Mammary epithelial cell (primary cell): ENCODE data around the gene GFI1B.

Experiments used
- CTCF ChIP-seq, 2 donors: IDR thresholded peaks in 1 of 2; conservative IDR thresholded peaks in 1 of 2; 2 replicates each; pipeline ENCODE4 v1.5.1; 2011 to 2012; ENCODE audit warnings: inconsistent platforms in 2 of 2, low read length in 2 of 2, mild to moderate bottlenecking in 2 of 2, control low read depth in 1 of 2, low read depth in 1 of 2; ENCODE audit not compliant: insufficient read depth in 1 of 2; ENCODE audit errors: extremely low read depth in 1 of 2
- EZH2 ChIP-seq: IDR thresholded peaks from 2 replicates; pipeline ENCODE4 v1.6.1; 2012; ENCODE audit warnings: low read length, inconsistent platforms, borderline replicate concordance

GRCh38 chr9:132993511-132993939 lies 15.0 kb downstream of the GFI1B start:
- TF ChIP-seq CTCF (conservative IDR thresholded peaks at IDR 0.05 in 1 of 2, IDR thresholded peaks at IDR 0.05 in 1 of 2; ENCODE audit: extremely low read depth in 1 of 2, insufficient read depth in 1 of 2, low read depth in 1 of 2, low read length in 2 of 2) (no peak), EZH2 (no peak)
